ENCODE data around the gene FBXL14.

The FBXL14 gene

DNA sequence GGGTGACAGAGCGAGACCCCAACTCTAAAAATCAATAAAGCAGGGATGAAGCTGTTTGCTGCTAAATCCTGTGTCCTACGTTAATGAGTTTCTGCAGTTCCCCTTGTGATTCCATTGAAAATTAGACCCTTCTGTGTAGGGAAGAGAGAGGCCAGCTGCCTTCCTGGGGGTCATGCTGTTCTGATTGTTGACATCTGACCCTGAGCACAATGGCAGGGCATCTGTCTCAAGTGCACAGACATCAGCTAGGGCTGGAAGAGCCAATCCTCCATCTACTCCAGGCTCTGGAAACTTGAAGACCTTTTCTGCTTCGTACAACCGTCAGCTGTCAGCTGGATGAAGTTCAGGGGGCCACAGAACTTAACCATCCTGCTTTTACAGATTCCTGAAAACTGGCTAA is 10.1 kb downstream of the FBXL14 start:
- H3K9me3 ChIP-seq (replicated peaks in 1 of 11) = no peaks in the 10 kb centered on the region
- H3K4me1 ChIP-seq = peaks cover 0 to 51% (median 33%) of the 10 kb centered on the region in 10 experiments; a peak in 17 of 20 replicates
- no peak for TF ChIP-seq Cebpa-rat (IDR thresholded peaks at IDR 0.05)
- peaks cover 6 to 32% (median 16%) of the 10 kb centered on the region in 11 experiments; a peak in 15 of 22 replicates for H4K20me1 ChIP-seq
- no peak overlapping the region for H3K27ac ChIP-seq
- H3K36me3 ChIP-seq = peaks cover 0 to 16% (median 0%) of the 10 kb centered on the region in 11 experiments; a peak in 4 of 22 replicates
- H3K27me3 ChIP-seq = no peaks in the 10 kb centered on the region
- no peak overlapping the region for H3K4me2 ChIP-seq
- H3K4me3 ChIP-seq = no peak overlapping the region
- H3K9ac ChIP-seq = no peak overlapping the region

DNA sequence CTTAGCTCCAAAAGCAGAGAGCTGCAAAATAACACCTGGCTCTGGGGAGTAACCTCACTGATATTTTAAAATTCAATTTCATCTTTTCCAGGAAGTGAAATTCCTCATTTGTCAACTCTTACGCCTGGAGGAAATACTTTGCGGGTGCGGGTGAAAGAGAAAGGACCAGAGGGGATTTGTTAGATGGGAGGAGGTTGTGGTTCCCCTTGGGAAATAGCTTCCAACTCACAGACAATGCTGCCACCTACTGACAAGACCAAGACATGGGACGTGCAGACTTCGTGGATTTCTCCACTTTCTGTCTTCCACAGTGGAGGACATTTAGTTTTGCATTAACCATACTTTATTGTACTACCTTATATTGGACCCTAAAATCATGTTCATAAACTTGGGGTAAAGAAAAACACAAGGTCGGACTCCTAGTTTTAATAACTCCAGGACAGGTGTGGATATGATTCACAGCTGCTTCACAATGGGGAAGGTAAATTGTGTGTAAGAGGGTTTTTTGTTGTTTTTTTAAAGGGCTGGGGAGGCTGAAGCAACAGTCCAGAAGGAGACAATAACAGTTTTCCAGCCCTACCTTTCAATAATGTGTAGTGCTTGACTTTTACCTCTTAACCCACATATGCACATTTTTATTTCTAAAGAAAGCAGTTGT is 10.8 kb downstream of the FBXL14 start:
- Histone ChIP-seq H3K4me1 (peaks cover 0 to 47% (median 27%) of the 10 kb centered on the region in 10 experiments; a peak in 15 of 20 replicates), H3K9me3 (replicated peaks in 1 of 11) (no peaks in the 10 kb centered on the region), H3K4me3 (no peak overlapping the region), H3K27me3 (no peaks in the 10 kb centered on the region), H3K4me2 (peak overlapping the region; percentile 36 to 65 (median 49); a peak in 20 of 22 replicates), H3K36me3 (peaks cover 0 to 16% (median 0%) of the 10 kb centered on the region in 11 experiments; a peak in 4 of 22 replicates), H4K20me1 (peaks cover under 1 to 26% (median 12%) of the 10 kb centered on the region in 11 experiments; a peak in 15 of 22 replicates), H3K9ac (no peak overlapping the region), H3K27ac (no peak overlapping the region)
- peak in 2 of 11 experiments; percentile 27 to 32; a peak in 2 of 22 replicates for TF ChIP-seq Cebpa-rat (IDR thresholded peaks at IDR 0.05)

DNA sequence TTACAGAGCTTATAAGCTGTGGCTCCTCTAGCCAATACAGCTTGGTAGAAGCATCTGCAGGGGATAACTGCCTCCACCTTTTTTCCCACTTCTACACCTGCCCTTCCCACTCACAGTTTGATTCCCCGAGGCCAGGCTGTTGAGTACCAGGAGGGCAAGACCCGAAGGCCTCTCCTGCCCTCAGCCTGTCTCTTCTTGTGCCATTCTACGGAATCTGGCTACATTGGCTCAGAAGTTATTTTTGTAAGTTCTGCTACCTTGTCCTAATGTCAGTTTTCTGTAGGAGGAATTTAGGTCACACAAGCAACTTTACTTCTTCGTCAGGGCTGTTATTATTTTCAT is 11.7 kb downstream of the FBXL14 start:
- Histone ChIP-seq H3K27ac (no peak overlapping the region), H3K4me3 (no peak overlapping the region), H3K4me2 (peak overlapping the region in 3 of 11 experiments; percentile 16 to 56 (median 32); a peak in 5 of 22 replicates), H3K4me1 (peaks cover 0 to 39% (median 19%) of the 10 kb centered on the region in 10 experiments; a peak in 15 of 20 replicates), H3K36me3 (peaks cover 0 to 15% (median 0%) of the 10 kb centered on the region in 11 experiments; a peak in 4 of 22 replicates), H3K9ac (no peak overlapping the region), H4K20me1 (peaks cover 0 to 17% (median 6%) of the 10 kb centered on the region in 11 experiments; a peak in 11 of 22 replicates), H3K27me3 (no peaks in the 10 kb centered on the region), H3K9me3 (replicated peaks in 1 of 11) (no peaks in the 10 kb centered on the region)
- TF ChIP-seq Cebpa-rat (IDR thresholded peaks at IDR 0.05) = no peak

DNA sequence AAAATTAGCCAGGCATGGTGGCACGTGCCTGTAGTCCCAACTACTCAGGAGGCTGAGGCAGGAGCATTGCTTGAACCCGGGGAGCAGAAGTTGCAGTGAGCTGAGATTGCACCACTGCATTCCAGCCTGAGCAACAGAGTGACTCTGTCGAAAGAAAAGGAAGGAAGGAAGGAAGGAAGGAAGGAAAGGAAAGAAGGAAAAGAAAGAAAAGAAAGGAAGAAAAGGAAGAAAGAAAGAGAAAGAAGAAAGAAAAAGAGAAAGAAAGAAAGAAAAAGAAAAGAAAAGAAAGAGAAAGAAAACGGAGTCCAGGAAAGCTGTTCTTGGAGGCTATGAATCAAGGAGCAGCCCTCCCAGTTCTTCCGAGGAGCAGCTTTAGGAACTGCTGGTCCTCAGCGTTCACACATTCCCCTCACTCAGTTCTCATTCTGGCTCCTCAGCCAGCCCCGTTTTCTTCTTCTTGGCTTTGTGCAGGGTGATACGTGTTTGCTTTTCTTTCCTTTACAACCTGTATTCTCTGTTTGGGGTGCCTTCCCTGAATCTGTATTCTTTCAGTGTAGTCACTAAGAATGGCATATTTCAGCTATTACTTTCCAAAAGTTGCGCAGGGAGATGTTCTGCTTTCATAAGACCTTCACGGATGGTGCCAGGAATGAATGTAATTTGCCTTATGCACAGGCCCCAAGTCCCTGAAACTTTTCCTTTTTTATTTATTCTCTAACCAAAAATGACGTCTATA is 12.2 kb downstream of the FBXL14 start:
- H3K4me3 ChIP-seq = no peak overlapping the region
- no peaks in the 10 kb centered on the region for H3K9me3 ChIP-seq (replicated peaks in 1 of 11)
- H3K4me2 ChIP-seq = peak overlapping the region in 3 of 11 experiments; percentile 16 to 56 (median 32); a peak in 5 of 22 replicates
- no peaks in the 10 kb centered on the region for H3K27me3 ChIP-seq
- peaks cover 0 to 9% (median 0%) of the 10 kb centered on the region in 11 experiments; a peak in 4 of 22 replicates for H3K36me3 ChIP-seq
- TF ChIP-seq Cebpa-rat (IDR thresholded peaks at IDR 0.05) = no peak
- H3K4me1 ChIP-seq = peaks cover 0 to 39% (median 19%) of the 10 kb centered on the region in 10 experiments; a peak in 14 of 20 replicates
- H4K20me1 ChIP-seq = peaks cover 0 to 13% (median under 1%) of the 10 kb centered on the region in 11 experiments; a peak in 10 of 22 replicates
- H3K27ac ChIP-seq = no peak overlapping the region
- no peak overlapping the region for H3K9ac ChIP-seq

DNA sequence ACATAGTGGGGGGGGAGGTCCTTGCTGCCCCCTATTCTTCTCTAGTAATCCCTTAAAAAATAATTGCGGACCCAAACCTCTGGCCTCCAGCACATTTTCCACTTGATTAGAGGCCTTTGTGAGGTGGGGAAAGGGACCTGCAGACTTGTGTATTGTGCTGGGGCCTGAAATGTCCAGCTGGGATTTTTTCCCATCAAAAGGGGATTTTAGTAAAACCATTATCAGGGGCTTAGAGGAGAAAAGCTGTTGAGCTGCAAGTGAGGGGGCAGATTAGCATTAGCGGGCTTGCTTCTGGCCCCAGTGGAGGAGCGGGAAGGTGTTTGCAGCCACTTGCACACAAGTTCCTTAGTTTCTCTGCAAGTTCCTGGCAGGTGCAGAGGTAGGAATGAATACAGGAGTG is 13.9 kb downstream of the FBXL14 start:
- Histone ChIP-seq H3K36me3 (no peaks in the 10 kb centered on the region), H3K27ac (no peak overlapping the region), H3K9ac (no peak overlapping the region), H3K9me3 (replicated peaks in 1 of 11) (no peaks in the 10 kb centered on the region), H3K4me2 (no peak overlapping the region), H4K20me1 (peaks cover 0 to 10% (median 0%) of the 10 kb centered on the region in 11 experiments; a peak in 5 of 22 replicates), H3K4me1 (peaks cover 9 to 42% (median 28%) of the 10 kb centered on the region in 10 experiments; a peak in 19 of 20 replicates), H3K27me3 (0 out of 22 replicates have a peak, but pooled peaks cover 0 to 3% (median 0%) of the 10 kb centered on the region in 11 experiments), H3K4me3 (no peak overlapping the region)
- no peak for TF ChIP-seq Cebpa-rat (IDR thresholded peaks at IDR 0.05)

DNA sequence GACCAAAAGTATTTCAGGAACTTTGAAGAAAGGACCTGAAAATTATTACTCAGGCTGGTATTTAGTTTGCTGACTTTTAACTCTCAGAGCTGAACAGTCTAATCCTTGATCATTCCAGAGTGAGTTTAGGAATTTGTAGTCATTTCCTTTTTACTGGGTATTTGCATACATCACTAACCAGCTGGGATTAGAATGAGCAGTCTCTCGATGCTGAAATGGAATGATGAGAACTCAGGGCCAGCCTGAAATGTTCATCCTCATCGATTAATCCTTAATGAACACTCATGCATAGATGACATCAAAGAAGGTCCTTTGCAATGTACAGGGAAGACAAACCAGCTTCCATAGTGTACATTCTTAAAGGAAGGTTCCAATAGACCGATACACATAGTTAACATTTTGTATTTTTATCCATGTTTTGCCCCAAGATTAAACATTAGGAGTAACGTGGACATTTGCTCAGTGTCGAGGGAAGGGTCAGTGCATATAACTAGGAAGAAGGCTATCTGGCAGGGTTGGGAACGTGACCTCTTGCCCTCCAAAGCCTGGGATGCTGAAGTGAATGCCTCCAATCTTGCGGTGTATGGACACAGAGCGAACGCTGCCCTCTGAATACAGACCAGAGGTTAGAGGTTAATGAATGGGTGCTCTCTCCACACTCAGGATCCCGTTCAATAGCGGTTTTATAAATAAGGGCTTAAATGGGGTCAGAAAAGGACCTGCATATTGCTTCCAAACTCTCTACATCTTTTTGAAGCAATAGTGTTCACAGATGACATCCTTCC is 14.5 kb downstream of the FBXL14 start:
- Histone ChIP-seq H3K36me3 (no peaks in the 10 kb centered on the region), H3K9ac (no peak overlapping the region), H3K9me3 (replicated peaks in 1 of 11) (no peaks in the 10 kb centered on the region), H3K4me3 (no peak overlapping the region), H4K20me1 (peaks cover 0 to 10% (median 0%) of the 10 kb centered on the region in 11 experiments; a peak in 5 of 22 replicates), H3K4me2 (no peak overlapping the region), H3K4me1 (peaks cover 11 to 40% (median 27%) of the 10 kb centered on the region in 10 experiments; a peak in 19 of 20 replicates), H3K27me3 (0 out of 22 replicates have a peak, but pooled peaks cover 0 to 3% (median 0%) of the 10 kb centered on the region in 11 experiments), H3K27ac (no peak overlapping the region)
- no peak for TF ChIP-seq Cebpa-rat (IDR thresholded peaks at IDR 0.05)

DNA sequence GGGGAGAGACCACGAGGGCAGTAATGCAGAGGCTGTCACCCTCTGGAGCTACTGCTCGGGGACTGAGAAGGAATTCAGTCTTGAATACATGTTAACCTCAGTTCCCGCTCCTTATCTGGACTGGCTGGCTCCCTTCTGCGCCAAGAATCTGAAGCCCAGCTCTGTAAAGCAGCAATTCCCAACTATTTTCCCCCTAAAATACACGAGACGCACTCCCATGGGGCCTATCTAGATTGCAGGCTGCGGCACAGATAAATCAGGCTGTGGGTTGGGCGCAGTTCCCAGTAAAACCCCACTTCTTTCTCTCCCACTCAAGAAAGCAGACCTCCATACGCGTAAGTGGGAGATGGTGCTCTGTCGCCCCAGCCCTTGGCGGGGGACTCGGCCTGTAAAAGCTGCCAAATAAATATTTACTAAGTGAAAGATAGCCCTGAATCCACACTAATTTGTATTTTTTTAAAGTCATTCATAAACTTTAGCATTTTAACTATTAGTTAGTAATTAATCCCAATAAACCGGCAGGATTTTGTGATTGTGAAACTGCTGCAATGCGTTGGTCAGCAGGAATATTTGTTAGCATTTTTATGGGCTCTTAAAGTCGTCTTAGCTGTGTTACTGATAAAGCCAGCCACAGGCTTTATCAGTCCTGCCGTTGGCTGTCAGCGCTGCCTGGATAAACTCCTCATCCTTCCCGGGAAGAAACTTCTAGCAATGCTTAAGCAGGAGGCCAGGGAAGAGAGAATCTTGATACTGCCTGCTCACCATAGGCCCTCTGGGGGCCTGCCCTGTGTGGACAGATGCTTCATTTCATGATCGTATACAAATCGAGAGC is 17.8 kb downstream of the FBXL14 start:
- H3K9ac ChIP-seq = peak overlapping the region in 3 of 11 experiments; percentile 2 to 18 (median 6); a peak in 1 of 22 replicates
- H3K36me3 ChIP-seq = no peaks in the 10 kb centered on the region
- H3K27me3 ChIP-seq = 0 out of 22 replicates have a peak, but pooled peaks cover 0 to 3% (median 0%) of the 10 kb centered on the region in 11 experiments
- no peak for TF ChIP-seq Cebpa-rat (IDR thresholded peaks at IDR 0.05)
- no peaks in the 10 kb centered on the region; a peak in 1 of 22 replicates for H4K20me1 ChIP-seq
- no peak overlapping the region for H3K27ac ChIP-seq
- peaks cover 11 to 21% (median 17%) of the 10 kb centered on the region in 10 experiments; a peak in 19 of 20 replicates for H3K4me1 ChIP-seq
- H3K4me3 ChIP-seq = no peak overlapping the region
- no peaks in the 10 kb centered on the region for H3K9me3 ChIP-seq (replicated peaks in 1 of 11)
- peak overlapping the region; percentile 20 to 56 (median 48); a peak in 21 of 22 replicates for H3K4me2 ChIP-seq
